Neural progenitor cell (in vitro differentiated cells): Measurements from ENCODE around the gene LIF. TPM values are rescaled to one million over a fixed set of nuclear protein-coding genes. Genes with fewer than 3 reads are reported as not detected.
"Not testable (repeated sequence)": the region's sequence is repeated elsewhere in the genome, so short reads cannot be mapped to it uniquely, and the experiment has no call there.

Experiments used
- DNase-seq: peaks from one replicate; pipeline ENCODE4 v3.0.0-alpha.2; 2016; ENCODE audit warnings: low spot score
- H2AFZ ChIP-seq: fragments of 200-600 bp; sonication (generic); replicated peaks from 2 replicates; pipeline ENCODE4 v1.6.1; 2016; ENCODE audit warnings: antibody characterized with exemption
- H3F3A ChIP-seq: fragments of 200-600 bp; sonication (generic); 2 replicates; pipeline ENCODE4 v1.6.1; 2016; ENCODE audit warnings: antibody characterized with exemption, low read depth
- H3K27ac ChIP-seq: fragments of 200-600 bp; sonication (generic); 2 replicates; pipeline ENCODE4 v1.5.1; 2016; ENCODE audit warnings: mild to moderate bottlenecking
- H3K27me3 ChIP-seq: fragments of 200-600 bp; sonication (generic); 2 replicates; pipeline ENCODE4 v1.6.1; 2016; ENCODE audit warnings: mild to moderate bottlenecking, moderate library complexity
- H3K36me3 ChIP-seq: fragments of 200-600 bp; sonication (generic); 2 replicates; pipeline ENCODE4 v1.5.1; 2016
- H3K4me1 ChIP-seq: fragments of 200-600 bp; sonication (generic); 2 replicates; pipeline ENCODE4 v1.6.1; 2016; ENCODE audit warnings: mixed run types
- H3K4me2 ChIP-seq: fragments of 200-600 bp; sonication (generic); 2 replicates; pipeline ENCODE4 v1.6.1; 2016
- H3K4me3 ChIP-seq: fragments of 200-600 bp; sonication (generic); 2 replicates; pipeline ENCODE4 v1.5.1; 2016
- H3K79me2 ChIP-seq: fragments of 200-600 bp; sonication (generic); 2 replicates; pipeline ENCODE4 v1.6.1; 2016; ENCODE audit warnings: low read depth
- H3K9ac ChIP-seq: fragments of 200-600 bp; sonication (generic); 2 replicates; pipeline ENCODE4 v1.6.1; 2016
- H3K9me3 ChIP-seq: fragments of 200-600 bp; sonication (generic); 2 replicates; pipeline ENCODE4 v1.5.1; 2016; ENCODE audit warnings: low read depth
- H4K20me1 ChIP-seq: fragments of 200-600 bp; sonication (generic); 2 replicates; pipeline ENCODE4 v1.6.1; 2016; ENCODE audit warnings: low read depth
- H3K27ac Mint-ChIP-seq: 3 replicates; pipeline ENCODE4 v1.8.0; 2021; ENCODE audit warnings: mixed read lengths
- H3K27me3 Mint-ChIP-seq: 2 replicates; pipeline ENCODE4 v1.8.0; 2022; ENCODE audit warnings: low read depth, mild to moderate bottlenecking, inconsistent platforms, moderate library complexity, mixed read lengths; ENCODE audit not compliant: insufficient read depth
- H3K36me3 Mint-ChIP-seq: 3 replicates; pipeline ENCODE4 v1.8.0; 2021; ENCODE audit warnings: mixed read lengths
- H3K4me1 Mint-ChIP-seq: 3 replicates; pipeline ENCODE4 v1.8.0; 2021; ENCODE audit warnings: mixed read lengths
- H3K4me3 Mint-ChIP-seq: 3 replicates; pipeline ENCODE4 v1.8.0; 2021; ENCODE audit warnings: mild to moderate bottlenecking, moderate library complexity, mixed read lengths
- H3K9me3 Mint-ChIP-seq: 3 replicates; pipeline ENCODE4 v1.8.0; 2020; ENCODE audit warnings: mixed read lengths
- CTCF ChIP-seq: fragments of 200-600 bp; sonication (generic); IDR thresholded peaks from 2 replicates; pipeline ENCODE4 v1.5.1; 2017; ENCODE audit warnings: antibody characterized with exemption, mild to moderate bottlenecking
- EZH2 ChIP-seq: fragments of 200-600 bp; sonication (generic); IDR thresholded peaks from 2 replicates; pipeline ENCODE4 v1.6.1; 2017; ENCODE audit warnings: antibody characterized with exemption, mild to moderate bottlenecking, moderate library complexity
- EZH2phosphoT487 ChIP-seq: fragments of 200-600 bp; sonication (generic); IDR thresholded peaks from 2 replicates; pipeline ENCODE4 v1.6.1; 2017; ENCODE audit warnings: antibody characterized with exemption
- total RNA-seq: library from RNA; depleted of rRNA; stranded (reverse); fragments of >200 nt; gene quantifications from 2 replicates; pipeline ENCODE4 v1.2.3, GENCODE V29; 2015; ENCODE audit warnings: low replicate concordance

Gene LIF
- total RNA-seq, 1 donor from 2014 or later: 0.21 TPM

GRCh38 chr22:30219049-30219654 lies 27.4 kb downstream of the LIF start:
- Mint-ChIP-seq H3K4me3 (no peak overlapping the region), H3K9me3 (no peaks in the 10 kb centered on the region), H3K36me3 (no peaks in the 10 kb centered on the region), H3K27ac (no peak overlapping the region), H3K27me3 (peaks cover 7% of the 10 kb centered on the region), H3K4me1 (peaks cover 18% of the 10 kb centered on the region)
- H3K27me3 ChIP-seq: no peaks in the 10 kb centered on the region
- H3K4me1 ChIP-seq: no peaks in the 10 kb centered on the region
- H3K79me2 ChIP-seq: no peaks in the 10 kb centered on the region
- H3K9me3 ChIP-seq: no peaks in the 10 kb centered on the region
- no peak overlapping the region for H3K4me3 ChIP-seq
- no peak overlapping the region for H3K9ac ChIP-seq
- no peak overlapping the region for H2AFZ ChIP-seq
- no peak overlapping the region for H3K27ac ChIP-seq
- no peak overlapping the region for H3K4me2 ChIP-seq
- no peaks in the 10 kb centered on the region for H3F3A ChIP-seq
- no peak for DNase-seq
- no peak for TF ChIP-seq EZH2phosphoT487
- TF ChIP-seq CTCF: peak; percentile 23
- H4K20me1 ChIP-seq: no peaks in the 10 kb centered on the region
- H3K36me3 ChIP-seq: no peaks in the 10 kb centered on the region

GRCh38 chr22:30217698-30218560 lies 28.6 kb downstream of the LIF start:
- H3K4me2 ChIP-seq: no peak overlapping the region
- H3K27ac Mint-ChIP-seq: no peak overlapping the region
- TF ChIP-seq CTCF (no peak), EZH2phosphoT487 (no peak), EZH2 (no peak)

GRCh38 chr22:30216710-30217109 lies 29.8 kb downstream of the LIF start:
- H3K36me3 ChIP-seq: no peaks in the 10 kb centered on the region
- Mint-ChIP-seq H3K27ac (no peak overlapping the region), H3K27me3 (peaks cover 5% of the 10 kb centered on the region), H3K4me1 (peaks cover 19% of the 10 kb centered on the region), H3K36me3 (no peaks in the 10 kb centered on the region), H3K4me3 (no peak overlapping the region), H3K9me3 (no peaks in the 10 kb centered on the region)
- H3K9me3 ChIP-seq: no peaks in the 10 kb centered on the region
- H3K27ac ChIP-seq: no peak overlapping the region
- no peak for DNase-seq
- H2AFZ ChIP-seq: no peak overlapping the region
- H3K9ac ChIP-seq: no peak overlapping the region
- H3K79me2 ChIP-seq: no peaks in the 10 kb centered on the region
- H3K4me2 ChIP-seq: no peak overlapping the region
- H3K27me3 ChIP-seq: no peaks in the 10 kb centered on the region
- H3F3A ChIP-seq: no peaks in the 10 kb centered on the region
- no peaks in the 10 kb centered on the region for H3K4me1 ChIP-seq
- H4K20me1 ChIP-seq: no peaks in the 10 kb centered on the region
- no peak overlapping the region for H3K4me3 ChIP-seq
- no peak for TF ChIP-seq EZH2
- no peak for TF ChIP-seq EZH2phosphoT487

More at GRCh38 chr22:30217698-30218560, 28.6 kb downstream of the LIF start:
- Histone ChIP-seq H3K4me3 (no peak overlapping the region), H3K36me3 (no peaks in the 10 kb centered on the region), H2AFZ (peak overlapping the region; percentile 57), H4K20me1 (no peaks in the 10 kb centered on the region), H3K27ac (no peak overlapping the region), H3F3A (no peaks in the 10 kb centered on the region), H3K9ac (no peak overlapping the region), H3K79me2 (no peaks in the 10 kb centered on the region), H3K27me3 (no peaks in the 10 kb centered on the region), H3K4me1 (no peaks in the 10 kb centered on the region), H3K9me3 (no peaks in the 10 kb centered on the region)
- Mint-ChIP-seq H3K36me3 (no peaks in the 10 kb centered on the region), H3K9me3 (no peaks in the 10 kb centered on the region), H3K27me3 (peaks cover 7% of the 10 kb centered on the region), H3K4me3 (no peak overlapping the region), H3K4me1 (peaks cover 15% of the 10 kb centered on the region)
- DNase-seq: no peak

- not testable (repeated sequence) for H3K4me3 ChIP-seq, H3K9me3 ChIP-seq, H3F3A ChIP-seq, H3K4me2 ChIP-seq, H3K27ac ChIP-seq, H3K79me2 ChIP-seq, DNase-seq, H3K4me3 Mint-ChIP-seq, H3K9me3 Mint-ChIP-seq, H3K27me3 ChIP-seq, H4K20me1 ChIP-seq, H3K9ac ChIP-seq, H3K27ac Mint-ChIP-seq, H3K36me3 ChIP-seq, H3K36me3 Mint-ChIP-seq, H3K27me3 Mint-ChIP-seq, H3K4me1 ChIP-seq, H2AFZ ChIP-seq
- peaks cover 22% of the 10 kb centered on the region for H3K4me1 Mint-ChIP-seq
Measured at GRCh38 chr22:30216272-30216671, 30.3 kb downstream of the LIF start.
